Measurements from ENCODE around the gene EIPR1.

DNA sequence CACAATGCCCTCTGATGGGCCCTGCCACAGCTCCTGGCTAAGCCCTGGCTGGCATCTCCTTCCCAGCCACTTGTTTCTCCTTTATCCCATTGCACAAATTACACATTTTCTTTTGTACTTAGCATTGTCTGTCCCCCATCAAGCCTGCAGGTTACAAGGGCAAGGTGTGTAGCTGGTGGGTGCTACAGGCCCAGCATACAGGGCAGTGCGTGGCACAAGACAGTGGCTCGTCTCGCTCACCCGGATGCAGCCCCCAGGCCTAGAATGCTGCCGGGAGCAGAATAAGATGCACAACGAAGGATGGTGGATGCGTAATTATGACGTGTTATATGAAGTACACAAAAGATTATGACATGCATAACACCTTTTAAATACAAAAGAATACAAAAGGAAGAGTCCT, 87.6 kb downstream of the EIPR1 start:
- TF ChIP-seq ARNTL (CRISPR knock-in tag; IDR thresholded peaks at IDR 0.05; ENCODE audit: borderline replicate concordance, low read depth) (no peak), CSDC2 (CRISPR knock-in tag; IDR thresholded peaks at IDR 0.05) (no peak), ZNF565 (CRISPR knock-in tag; conservative IDR thresholded peaks at IDR 0.05; ENCODE audit: low read depth) (no peak), CREB5 (CRISPR knock-in tag; IDR thresholded peaks at IDR 0.05; ENCODE audit: low read depth) (no peak), OSR1 (CRISPR knock-in tag; IDR thresholded peaks at IDR 0.05) (no peak), RARB (CRISPR knock-in tag; IDR thresholded peaks at IDR 0.05) (no peak), ZFP3 (CRISPR knock-in tag; IDR thresholded peaks at IDR 0.05) (no peak)
- TF ChIP-seq, protein P1, sequence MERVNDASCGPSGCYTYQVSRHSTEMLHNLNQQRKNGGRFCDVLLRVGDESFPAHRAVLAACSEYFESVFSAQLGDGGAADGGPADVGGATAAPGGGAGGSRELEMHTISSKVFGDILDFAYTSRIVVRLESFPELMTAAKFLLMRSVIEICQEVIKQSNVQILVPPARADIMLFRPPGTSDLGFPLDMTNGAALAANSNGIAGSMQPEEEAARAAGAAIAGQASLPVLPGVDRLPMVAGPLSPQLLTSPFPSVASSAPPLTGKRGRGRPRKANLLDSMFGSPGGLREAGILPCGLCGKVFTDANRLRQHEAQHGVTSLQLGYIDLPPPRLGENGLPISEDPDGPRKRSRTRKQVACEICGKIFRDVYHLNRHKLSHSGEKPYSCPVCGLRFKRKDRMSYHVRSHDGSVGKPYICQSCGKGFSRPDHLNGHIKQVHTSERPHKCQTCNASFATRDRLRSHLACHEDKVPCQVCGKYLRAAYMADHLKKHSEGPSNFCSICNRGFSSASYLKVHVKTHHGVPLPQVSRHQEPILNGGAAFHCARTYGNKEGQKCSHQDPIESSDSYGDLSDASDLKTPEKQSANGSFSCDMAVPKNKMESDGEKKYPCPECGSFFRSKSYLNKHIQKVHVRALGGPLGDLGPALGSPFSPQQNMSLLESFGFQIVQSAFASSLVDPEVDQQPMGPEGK (CRISPR knock-in tag; IDR thresholded peaks at IDR 0.05; ENCODE audit: borderline replicate concordance): no peak
